Skeletal muscle tissue (tissue), 4 donors: ENCODE measurements around the gene ROBO1. TPM values are rescaled to one million over a fixed set of nuclear protein-coding genes. Genes with fewer than 3 reads are reported as not detected.

Source experiments
- H3K27ac ChIP-seq: one replicate; pipeline ENCODE4 v1.7.0; 2013; ENCODE audit warnings: mild to moderate bottlenecking, low read depth, low read length, inconsistent platforms
- H3K27me3 ChIP-seq, 3 donors: one replicate each; pipeline ENCODE4 v1.7.0; 2013; ENCODE audit warnings: low read length in 3 of 3; ENCODE audit not compliant: control insufficient read depth in 3 of 3, insufficient read depth in 3 of 3
- H3K36me3 ChIP-seq, 3 donors: one replicate each; pipeline ENCODE4 v1.7.0; 2013; ENCODE audit warnings: low read length in 3 of 3; ENCODE audit not compliant: control insufficient read depth in 3 of 3, insufficient read depth in 3 of 3
- H3K4me1 ChIP-seq, 3 donors: one replicate each; pipeline ENCODE4 v1.7.0; 2013; ENCODE audit warnings: low read length in 3 of 3, mild to moderate bottlenecking in 3 of 3; ENCODE audit not compliant: control insufficient read depth in 3 of 3, insufficient read depth in 3 of 3
- H3K4me3 ChIP-seq, 3 donors: one replicate each; pipeline ENCODE4 v1.7.0; 2013; ENCODE audit warnings: low read length in 3 of 3
- H3K9ac ChIP-seq, 3 donors: one replicate each; pipeline ENCODE4 v1.7.0; 2013; ENCODE audit warnings: low read length in 3 of 3, mild to moderate bottlenecking in 3 of 3, moderate library complexity in 2 of 3, low read depth in 1 of 3
- H3K9me3 ChIP-seq, 3 donors: one replicate each; pipeline ENCODE4 v1.7.0; 2013; ENCODE audit warnings: low read length in 3 of 3; ENCODE audit not compliant: control insufficient read depth in 3 of 3
- total RNA-seq: library from RNA; depleted of rRNA; stranded (reverse); fragments of >200 nt; gene quantifications from one replicate; pipeline ENCODE4 v1.2.3, GENCODE V29; 2014
- donor health status: Osteomylitis.

Gene ROBO1
- total RNA-seq, 1 donor from 2014 or later = 20.4 TPM

DNA sequence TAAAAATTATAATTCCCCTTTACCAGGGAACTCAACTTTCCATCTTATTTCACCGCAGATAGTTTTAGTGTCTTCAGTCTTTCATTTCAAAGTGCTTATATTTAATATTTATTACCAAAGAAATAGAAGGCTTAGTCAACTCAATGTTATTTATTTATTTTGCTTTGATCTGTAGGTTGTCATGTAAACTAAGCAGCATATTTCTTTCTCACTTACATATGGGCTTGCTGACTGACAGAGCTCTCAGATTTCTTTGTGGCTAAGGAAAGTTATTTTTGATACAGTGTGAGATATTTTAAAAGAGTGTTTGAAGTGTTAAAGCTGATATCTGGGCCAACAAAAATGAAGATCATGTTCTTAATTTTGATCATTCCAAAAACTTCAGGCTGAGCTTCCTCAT lies 331.4 kb downstream of the ROBO1 start:
- Histone ChIP-seq H3K27me3 (no peaks in the 10 kb centered on the region), H3K9me3 (no peaks in the 10 kb centered on the region), H3K36me3 (no peaks in the 10 kb centered on the region), H3K4me3 (no peak overlapping the region), H3K9ac (no peak overlapping the region), H3K27ac (no peak overlapping the region), H3K4me1 (no peaks in the 10 kb centered on the region)

DNA sequence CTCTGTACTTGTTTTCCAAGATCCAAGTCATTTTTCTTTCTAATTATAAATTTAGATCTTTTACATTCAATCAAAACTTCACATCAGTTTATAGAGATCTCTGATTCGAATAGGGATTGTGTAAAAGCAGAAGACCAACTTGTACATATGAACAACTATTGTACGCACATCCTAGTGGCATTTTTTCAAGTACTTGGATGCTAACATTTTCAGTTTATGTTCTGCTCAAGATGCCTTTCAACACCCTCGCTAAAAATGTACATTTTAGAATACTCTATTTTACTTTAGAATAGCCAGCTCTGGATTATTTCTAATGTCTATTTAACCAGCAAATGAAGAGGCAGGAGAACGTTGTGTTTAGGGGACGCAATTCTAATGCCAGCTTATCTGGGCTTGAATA lies 340.7 kb downstream of the ROBO1 start:
- Histone ChIP-seq H3K36me3 (no peaks in the 10 kb centered on the region), H3K9me3 (no peaks in the 10 kb centered on the region), H3K4me3 (no peak overlapping the region), H3K9ac (no peak overlapping the region), H3K27ac (no peak overlapping the region), H3K27me3 (no peaks in the 10 kb centered on the region), H3K4me1 (no peaks in the 10 kb centered on the region)

DNA sequence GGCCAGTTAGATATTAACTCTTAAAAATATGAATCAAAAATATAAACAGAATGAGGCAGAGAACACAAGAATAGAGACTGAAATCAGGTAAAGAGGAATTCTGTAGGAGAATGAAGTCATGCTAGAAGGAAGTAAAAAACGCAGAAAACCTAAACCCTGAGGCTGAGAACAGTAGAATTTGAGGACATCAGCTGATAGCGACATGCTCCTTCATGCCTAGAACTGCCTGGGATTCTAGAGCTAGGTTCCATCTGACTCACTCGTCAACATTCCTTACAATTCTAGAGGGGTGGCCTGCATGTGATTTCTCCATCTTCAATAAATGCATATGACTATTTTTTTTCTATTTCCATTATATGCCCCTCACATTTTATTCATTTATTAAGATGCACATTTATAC lies 343.0 kb downstream of the ROBO1 start:
- Histone ChIP-seq H3K36me3 (no peaks in the 10 kb centered on the region), H3K27ac (no peak overlapping the region)

DNA sequence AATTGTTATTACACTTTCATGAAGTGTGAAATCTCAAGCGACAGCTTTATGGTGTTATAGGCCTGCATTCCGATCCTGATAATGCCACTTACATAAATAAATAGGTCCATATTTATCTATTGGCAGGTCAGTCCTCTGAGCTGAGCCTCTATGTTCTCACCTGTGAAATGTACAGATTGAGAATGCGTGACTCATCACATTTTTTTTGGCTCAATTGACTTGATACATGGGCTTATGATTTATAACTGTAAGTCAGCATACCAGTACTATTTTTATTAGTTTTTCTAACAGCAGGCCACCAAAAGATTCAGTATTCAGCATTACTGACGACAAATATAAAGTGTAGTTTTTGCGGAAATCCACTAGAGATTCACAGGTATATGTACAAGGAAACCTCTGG lies 344.4 kb downstream of the ROBO1 start:
- Histone ChIP-seq H3K4me3 (no peak overlapping the region), H3K27me3 (no peaks in the 10 kb centered on the region), H3K36me3 (no peaks in the 10 kb centered on the region), H3K27ac (no peak overlapping the region), H3K4me1 (no peaks in the 10 kb centered on the region), H3K9ac (no peak overlapping the region), H3K9me3 (no peaks in the 10 kb centered on the region)

More for the DNA sequence above, 343.0 kb downstream of the ROBO1 start:
- H3K9me3 ChIP-seq = no peaks in the 10 kb centered on the region
- no peaks in the 10 kb centered on the region for H3K4me1 ChIP-seq
- H3K9ac ChIP-seq = no peak overlapping the region
- no peak overlapping the region for H3K4me3 ChIP-seq
- no peaks in the 10 kb centered on the region for H3K27me3 ChIP-seq

DNA sequence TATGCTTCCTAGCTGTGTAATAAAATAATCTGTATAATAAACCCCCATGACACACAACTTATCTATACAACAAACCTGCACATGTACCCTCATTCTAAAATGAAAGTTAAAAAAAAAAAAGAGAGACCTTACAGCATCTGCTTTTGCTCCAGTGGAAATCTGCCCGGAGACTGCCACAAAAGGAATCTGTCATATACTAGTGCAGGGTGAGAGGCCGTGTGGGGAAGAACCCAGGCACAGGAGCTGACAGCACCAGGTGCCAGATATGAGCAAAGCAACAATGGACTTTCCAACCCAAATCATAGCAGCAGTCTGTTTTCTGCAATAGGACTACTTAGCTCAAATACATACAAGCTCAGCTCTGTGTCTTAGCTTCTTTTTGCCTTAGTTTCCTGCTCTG lies 346.5 kb downstream of the ROBO1 start:
- H3K9ac ChIP-seq = no peak overlapping the region
- no peaks in the 10 kb centered on the region for H3K4me1 ChIP-seq
- H3K9me3 ChIP-seq = no peaks in the 10 kb centered on the region
- no peaks in the 10 kb centered on the region for H3K27me3 ChIP-seq
- no peaks in the 10 kb centered on the region for H3K36me3 ChIP-seq
- H3K27ac ChIP-seq = no peak overlapping the region
- no peak overlapping the region for H3K4me3 ChIP-seq

DNA sequence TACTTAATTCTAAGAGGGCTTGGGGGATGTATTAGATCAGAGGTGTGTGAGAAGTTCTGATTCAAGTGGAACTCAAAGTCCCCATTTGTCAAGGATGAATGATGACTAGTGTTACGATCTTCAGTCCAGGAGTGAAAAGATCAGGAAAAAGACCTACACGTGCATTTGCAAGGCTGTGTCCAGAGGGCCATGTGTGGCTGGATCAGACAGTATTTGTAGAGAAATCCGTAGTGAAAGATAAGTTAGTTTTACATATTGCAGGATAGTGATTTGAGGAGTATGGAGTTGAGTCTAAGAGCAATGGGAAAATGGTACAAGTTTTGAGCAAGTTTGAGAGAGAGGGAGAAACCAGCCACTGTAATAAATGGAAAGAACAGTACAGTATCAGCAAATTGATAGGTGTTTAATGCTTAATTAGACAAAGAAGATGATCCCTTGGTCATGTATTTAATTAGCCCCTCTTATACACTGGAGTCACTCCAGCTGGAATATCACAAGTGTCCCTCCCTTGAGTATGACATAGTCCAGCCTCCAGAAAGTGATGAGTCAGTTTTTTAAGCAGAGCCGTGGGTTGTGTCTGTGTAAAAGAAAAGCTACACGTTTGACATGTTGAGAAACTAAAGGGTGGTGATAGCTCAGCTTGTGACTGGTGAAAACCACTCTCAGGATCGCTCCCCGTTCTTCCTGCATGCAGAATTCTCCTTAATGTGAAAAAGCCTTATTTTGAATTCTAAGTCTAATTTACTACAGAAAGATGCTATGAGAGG lies 348.8 kb downstream of the ROBO1 start:
- no peaks in the 10 kb centered on the region for H3K36me3 ChIP-seq
- no peaks in the 10 kb centered on the region for H3K9me3 ChIP-seq
- H3K27ac ChIP-seq = no peak overlapping the region
- peaks cover 0 to 4% (median 0%) of the 10 kb centered on the region in 3 donors for H3K4me1 ChIP-seq
- no peak overlapping the region for H3K9ac ChIP-seq
- no peaks in the 10 kb centered on the region for H3K27me3 ChIP-seq
- H3K4me3 ChIP-seq = no peak overlapping the region

DNA sequence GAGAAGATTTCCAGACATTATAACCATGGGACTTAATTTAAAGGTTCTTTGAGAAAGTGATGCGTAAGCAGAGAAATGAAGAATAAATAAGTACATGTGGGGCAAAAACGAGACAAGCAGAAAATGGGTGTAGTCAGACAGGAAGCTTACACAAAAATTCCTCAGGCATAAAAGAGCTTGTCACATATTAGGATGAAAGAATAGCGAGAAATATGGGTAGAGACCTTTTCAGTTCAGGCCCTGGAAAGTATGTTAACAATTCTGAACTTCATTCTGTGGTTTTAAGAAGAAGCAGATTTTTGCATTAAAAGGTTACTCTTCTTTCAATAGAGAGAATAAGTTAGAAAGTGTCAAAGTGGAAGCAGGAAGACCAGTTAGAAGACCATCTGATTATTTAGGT lies 352.4 kb downstream of the ROBO1 start:
- no peaks in the 10 kb centered on the region for H3K27me3 ChIP-seq
- peaks cover 0 to 4% (median 0%) of the 10 kb centered on the region in 3 donors for H3K4me1 ChIP-seq
- no peaks in the 10 kb centered on the region for H3K36me3 ChIP-seq
- peak overlapping the region in 1 of 3 donors; percentile 2 for H3K4me3 ChIP-seq
- no peaks in the 10 kb centered on the region for H3K9me3 ChIP-seq
- H3K27ac ChIP-seq = no peak overlapping the region
- no peak overlapping the region for H3K9ac ChIP-seq

DNA sequence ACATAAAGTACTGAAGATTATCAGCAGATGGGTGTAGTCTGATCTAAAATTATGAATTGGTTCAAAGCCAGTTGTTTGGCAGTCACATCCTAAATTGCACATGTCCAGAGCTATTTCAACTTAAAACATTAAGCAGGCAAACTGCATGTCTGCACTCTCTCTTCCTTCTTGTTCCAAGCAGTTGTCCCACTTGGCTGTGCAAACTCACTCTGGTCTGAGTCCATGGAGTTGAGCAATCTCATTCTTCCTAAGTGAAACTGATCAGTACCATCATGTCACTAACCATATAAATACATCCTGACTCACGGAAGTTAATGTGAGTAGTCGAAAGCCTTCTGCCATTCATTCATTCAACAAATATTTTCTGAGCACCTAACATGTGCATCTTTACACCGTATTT lies 353.0 kb downstream of the ROBO1 start:
- H3K4me3 ChIP-seq = peak overlapping the region in 1 of 3 donors; percentile 2

DNA sequence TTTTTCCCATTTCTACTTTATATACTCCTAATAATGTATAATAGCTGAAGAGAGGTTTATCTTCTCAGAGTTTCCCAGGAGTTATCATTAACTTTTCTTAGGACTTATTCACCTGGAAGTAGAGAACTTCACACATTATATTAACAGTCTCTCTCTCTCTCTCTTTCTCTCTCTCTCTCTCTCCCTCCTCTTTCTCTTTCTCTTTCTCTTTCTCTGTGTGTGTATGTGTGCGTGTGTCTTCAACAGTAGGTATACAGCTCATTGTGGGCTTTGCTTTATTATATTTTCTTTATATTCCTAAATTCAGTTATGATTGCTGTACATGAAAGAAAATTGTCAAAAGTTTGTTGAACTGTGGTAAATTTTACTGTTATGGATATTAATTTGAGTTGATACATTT lies 353.8 kb downstream of the ROBO1 start:
- no peaks in the 10 kb centered on the region for H3K36me3 ChIP-seq
- H3K27ac ChIP-seq = no peak overlapping the region
- peaks cover 0 to 4% (median 0%) of the 10 kb centered on the region in 3 donors for H3K4me1 ChIP-seq
- H3K9me3 ChIP-seq = no peaks in the 10 kb centered on the region
- H3K4me3 ChIP-seq = no peak overlapping the region
- H3K27me3 ChIP-seq = no peaks in the 10 kb centered on the region
- H3K9ac ChIP-seq = no peak overlapping the region

More for the DNA sequence above, 353.0 kb downstream of the ROBO1 start:
- Histone ChIP-seq H3K4me1 (peaks cover 0 to 4% (median 0%) of the 10 kb centered on the region in 3 donors), H3K9ac (no peak overlapping the region), H3K27me3 (no peaks in the 10 kb centered on the region), H3K27ac (no peak overlapping the region), H3K9me3 (no peaks in the 10 kb centered on the region), H3K36me3 (no peaks in the 10 kb centered on the region)

DNA sequence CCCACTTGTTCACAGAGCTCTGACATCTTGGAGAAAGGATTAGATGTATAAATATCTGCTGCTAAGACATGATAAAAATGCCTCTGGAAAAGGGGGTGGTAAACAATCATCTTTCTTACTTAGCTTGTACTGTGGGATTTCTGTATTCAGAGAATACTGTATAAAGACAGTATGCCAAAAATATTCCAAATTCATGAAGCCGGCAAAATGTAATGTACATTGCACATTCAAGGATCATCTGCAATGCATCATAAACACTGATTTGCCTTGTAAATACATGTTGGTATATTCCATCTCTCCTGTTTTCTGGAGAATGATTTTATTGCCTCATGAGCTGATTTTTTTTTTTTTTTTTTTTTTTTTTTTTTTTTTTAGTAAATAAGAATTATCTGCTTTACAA lies 355.3 kb downstream of the ROBO1 start:
- H3K4me3 ChIP-seq = no peak overlapping the region
- H3K9me3 ChIP-seq = no peaks in the 10 kb centered on the region
- no peak overlapping the region for H3K9ac ChIP-seq
- no peaks in the 10 kb centered on the region for H3K27me3 ChIP-seq
- H3K4me1 ChIP-seq = peaks cover 0 to 4% (median 0%) of the 10 kb centered on the region in 3 donors
- H3K27ac ChIP-seq = no peak overlapping the region
- H3K36me3 ChIP-seq = no peaks in the 10 kb centered on the region
